HepG2 (cell line): ENCODE data around the gene HBEGF. TPM values are rescaled to one million over a fixed set of nuclear protein-coding genes. Genes with fewer than 3 reads are reported as not detected.

ENCODE experiments used
- AKNA ChIP-seq: sonication (generic); formaldehyde crosslinking; IDR thresholded peaks from 2 replicates; pipeline ENCODE4 v1.4.0; 2020; ENCODE audit warnings: missing genetic modification reagents, borderline replicate concordance
- ARNT2 ChIP-seq: sonication (generic); formaldehyde crosslinking; IDR thresholded peaks from 2 replicates; pipeline ENCODE4 v1.8.0; 2022; ENCODE audit warnings: mild to moderate bottlenecking, low read depth, missing genetic modification reagents, moderate library complexity
- ATF7 ChIP-seq, 2 experiments: fragments of 450-650 bp in 1 of 2; sonication (generic) in 1 of 2; formaldehyde crosslinking in 1 of 2; IDR thresholded peaks; 2 replicates each; pipeline versions ENCODE4 v1.4.0 to v1.6.1; 2016 to 2020; ENCODE audit warnings: antibody characterized with exemption in 1 of 2, mild to moderate bottlenecking in 1 of 2, missing genetic modification reagents in 1 of 2
- HNF4G ChIP-seq, 2 experiments: sonication (generic) in 1 of 2; formaldehyde crosslinking in 1 of 2; IDR thresholded peaks; 2 replicates each; pipeline versions ENCODE4 v1.4.0 to v1.6.1; 2011 to 2020; ENCODE audit warnings: borderline replicate concordance in 2 of 2, low read depth in 2 of 2, mild to moderate bottlenecking in 2 of 2, low read length in 1 of 2, missing genetic modification reagents in 1 of 2, moderate library complexity in 1 of 2
- KDM2A ChIP-seq: sonication (generic); formaldehyde crosslinking; IDR thresholded peaks from 2 replicates; pipeline ENCODE4 v1.4.0; 2020; ENCODE audit warnings: low read depth, missing genetic modification reagents, borderline replicate concordance
- PPARG ChIP-seq: conservative IDR thresholded peaks from 2 replicates; pipeline ENCODE4 v1.6.1; 2016; ENCODE audit warnings: missing biosample characterization, missing genetic modification reagents
- STAG1 ChIP-seq: sonication (generic); formaldehyde crosslinking; IDR thresholded peaks from 2 replicates; pipeline ENCODE4 v1.4.0; 2020; ENCODE audit warnings: missing genetic modification reagents
- TCF7 ChIP-seq: sonication (generic); IDR thresholded peaks from 2 replicates; pipeline ENCODE4 v1.6.1; 2016; ENCODE audit warnings: antibody characterized with exemption, low read depth
- ZFP82 ChIP-seq: sonication (generic); formaldehyde crosslinking; IDR thresholded peaks from 2 replicates; pipeline ENCODE4 v1.5.1; 2020; ENCODE audit warnings: mild to moderate bottlenecking, missing genetic modification reagents, borderline replicate concordance
- ZNF30 ChIP-seq: sonication (generic); formaldehyde crosslinking; IDR thresholded peaks from 2 replicates; pipeline ENCODE4 v1.5.0; 2020; ENCODE audit warnings: mild to moderate bottlenecking, missing genetic modification reagents
- ZNF367 ChIP-seq: sonication (generic); formaldehyde crosslinking; IDR thresholded peaks from 2 replicates; pipeline ENCODE4 v1.4.0; 2020; ENCODE audit warnings: missing genetic modification reagents, borderline replicate concordance
- ZNF577 ChIP-seq: sonication (generic); formaldehyde crosslinking; IDR thresholded peaks from 2 replicates; pipeline ENCODE4 v1.4.0; 2020; ENCODE audit warnings: mild to moderate bottlenecking, low read depth, missing genetic modification reagents, borderline replicate concordance
- polyA plus RNA-seq, 8 experiments: library from polyadenylated mRNA; depleted of rRNA in 3 of 8; stranded (reverse) in 7 of 8; unstranded in 1 of 8; fragments of >200 nt; fragmentation: Illumina TruSeq in 4 of 8; extraction: Trizol in 4 of 8; gene quantifications; 2 replicates each; pipeline versions ENCODE4 v1.2.1 to v1.2.3, GENCODE V29; 2011 to 2016; ENCODE audit warnings: low read depth in 4 of 8, missing spikeins in 1 of 8, mixed read lengths in 1 of 8; ENCODE audit not compliant: insufficient read depth in 1 of 8
- total RNA-seq, 5 experiments: library from RNA; depleted of rRNA; stranded (reverse); fragments of >200 nt; fragmentation: Illumina TruSeq; extraction: Trizol; gene quantifications; 2 replicates each; pipeline ENCODE4 v1.2.3, GENCODE V29; 2016; ENCODE audit warnings: low read depth in 1 of 5
- TF ChIP-seq, protein P1 (sequence below): sonication (generic); formaldehyde crosslinking; IDR thresholded peaks from 2 replicates; pipeline ENCODE4 v1.5.1; 2020; ENCODE audit warnings: mild to moderate bottlenecking, missing genetic modification reagents, moderate library complexity
- TF ChIP-seq, protein P2 (sequence below): sonication (generic); formaldehyde crosslinking; IDR thresholded peaks from 2 replicates; pipeline ENCODE4 v1.9.0; 2021; ENCODE audit warnings: missing genetic modification reagents, mild to moderate bottlenecking, borderline replicate concordance
- TF ChIP-seq, protein P3 (sequence below): sonication (generic); formaldehyde crosslinking; IDR thresholded peaks from 2 replicates; pipeline ENCODE4 v1.8.0; 2022; ENCODE audit warnings: missing genetic modification reagents, mild to moderate bottlenecking, inconsistent platforms, borderline replicate concordance

HBEGF gene
- total and polyA plus RNA-seq, 2 of the 13 experiments (the other 11 are each of a cell fraction or from before 2014, with no cell fraction given): 1.7 to 5.0 TPM

DNA sequence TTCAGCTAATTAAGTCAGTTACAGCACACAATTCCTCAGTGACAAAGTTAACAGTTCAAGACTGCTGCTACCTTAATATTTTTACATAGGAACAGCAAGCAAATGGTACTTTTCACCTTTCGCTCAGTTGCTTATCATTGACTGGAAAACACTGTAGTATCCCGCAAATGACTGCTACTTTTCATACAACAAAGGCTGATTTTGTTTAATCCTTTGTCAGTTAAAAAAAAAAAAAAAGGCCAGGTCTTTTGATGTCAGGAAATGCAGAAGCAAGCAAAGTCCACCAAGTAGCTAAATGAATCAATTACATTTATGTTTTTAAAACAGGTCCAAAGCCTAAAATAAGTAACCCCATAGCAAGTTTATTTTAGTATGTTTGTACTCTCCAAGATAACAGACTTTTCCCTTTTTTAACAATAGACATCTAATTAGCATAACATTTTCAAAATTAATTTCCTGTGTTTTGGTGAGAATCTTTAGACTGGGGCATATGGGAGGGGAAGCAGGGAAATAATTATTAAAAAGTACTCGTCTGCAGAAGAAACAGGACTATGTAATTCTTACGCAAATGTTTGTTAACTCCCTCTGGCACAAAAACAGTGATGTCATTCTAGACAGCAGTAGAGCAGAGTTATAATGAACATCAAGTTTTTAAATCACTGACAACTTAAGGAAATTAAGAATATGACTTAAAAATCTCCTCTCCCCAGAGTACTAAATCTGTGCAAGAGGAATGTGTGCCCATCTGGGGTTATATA, 53.1 kb downstream of the HBEGF start (continued):
- TF ChIP-seq ZNF367 (CRISPR knock-in tag) (no peak), ZNF577 (CRISPR knock-in tag) (no peak), ARNT2 (CRISPR knock-in tag) (no peak), ZFP82 (CRISPR knock-in tag) (no peak; the same call in 1 of the 2 replicates), ZNF30 (no peak), TCF7 (peak; percentile 83), PPARG (CRISPR knock-in tag) (peak; percentile 97), STAG1 (no peak), AKNA (CRISPR knock-in tag) (no peak), HNF4G (IDR thresholded peaks at IDR 0.05; ENCODE audit: borderline replicate concordance, low read depth, low read length) (0 out of 2 replicates have a peak, but pooled peaks have one; percentile 12), HNF4G (CRISPR knock-in tag; IDR thresholded peaks at IDR 0.05; ENCODE audit: borderline replicate concordance, low read depth) (no peak), ATF7 (IDR thresholded peaks at IDR 0.05) (peak; percentile 88), ATF7 (CRISPR knock-in tag; IDR thresholded peaks at IDR 0.05) (no peak), KDM2A (CRISPR knock-in tag) (no peak)
- TF ChIP-seq, protein P1, sequence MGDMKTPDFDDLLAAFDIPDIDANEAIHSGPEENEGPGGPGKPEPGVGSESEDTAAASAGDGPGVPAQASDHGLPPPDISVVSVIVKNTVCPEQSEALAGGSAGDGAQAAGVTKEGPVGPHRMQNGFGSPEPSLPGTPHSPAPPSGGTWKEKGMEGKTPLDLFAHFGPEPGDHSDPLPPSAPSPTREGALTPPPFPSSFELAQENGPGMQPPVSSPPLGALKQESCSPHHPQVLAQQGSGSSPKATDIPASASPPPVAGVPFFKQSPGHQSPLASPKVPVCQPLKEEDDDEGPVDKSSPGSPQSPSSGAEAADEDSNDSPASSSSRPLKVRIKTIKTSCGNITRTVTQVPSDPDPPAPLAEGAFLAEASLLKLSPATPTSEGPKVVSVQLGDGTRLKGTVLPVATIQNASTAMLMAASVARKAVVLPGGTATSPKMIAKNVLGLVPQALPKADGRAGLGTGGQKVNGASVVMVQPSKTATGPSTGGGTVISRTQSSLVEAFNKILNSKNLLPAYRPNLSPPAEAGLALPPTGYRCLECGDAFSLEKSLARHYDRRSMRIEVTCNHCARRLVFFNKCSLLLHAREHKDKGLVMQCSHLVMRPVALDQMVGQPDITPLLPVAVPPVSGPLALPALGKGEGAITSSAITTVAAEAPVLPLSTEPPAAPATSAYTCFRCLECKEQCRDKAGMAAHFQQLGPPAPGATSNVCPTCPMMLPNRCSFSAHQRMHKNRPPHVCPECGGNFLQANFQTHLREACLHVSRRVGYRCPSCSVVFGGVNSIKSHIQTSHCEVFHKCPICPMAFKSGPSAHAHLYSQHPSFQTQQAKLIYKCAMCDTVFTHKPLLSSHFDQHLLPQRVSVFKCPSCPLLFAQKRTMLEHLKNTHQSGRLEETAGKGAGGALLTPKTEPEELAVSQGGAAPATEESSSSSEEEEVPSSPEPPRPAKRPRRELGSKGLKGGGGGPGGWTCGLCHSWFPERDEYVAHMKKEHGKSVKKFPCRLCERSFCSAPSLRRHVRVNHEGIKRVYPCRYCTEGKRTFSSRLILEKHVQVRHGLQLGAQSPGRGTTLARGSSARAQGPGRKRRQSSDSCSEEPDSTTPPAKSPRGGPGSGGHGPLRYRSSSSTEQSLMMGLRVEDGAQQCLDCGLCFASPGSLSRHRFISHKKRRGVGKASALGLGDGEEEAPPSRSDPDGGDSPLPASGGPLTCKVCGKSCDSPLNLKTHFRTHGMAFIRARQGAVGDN (CRISPR knock-in tag): no peak
- TF ChIP-seq, protein P2, sequence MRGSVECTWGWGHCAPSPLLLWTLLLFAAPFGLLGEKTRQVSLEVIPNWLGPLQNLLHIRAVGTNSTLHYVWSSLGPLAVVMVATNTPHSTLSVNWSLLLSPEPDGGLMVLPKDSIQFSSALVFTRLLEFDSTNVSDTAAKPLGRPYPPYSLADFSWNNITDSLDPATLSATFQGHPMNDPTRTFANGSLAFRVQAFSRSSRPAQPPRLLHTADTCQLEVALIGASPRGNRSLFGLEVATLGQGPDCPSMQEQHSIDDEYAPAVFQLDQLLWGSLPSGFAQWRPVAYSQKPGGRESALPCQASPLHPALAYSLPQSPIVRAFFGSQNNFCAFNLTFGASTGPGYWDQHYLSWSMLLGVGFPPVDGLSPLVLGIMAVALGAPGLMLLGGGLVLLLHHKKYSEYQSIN: no peak
- TF ChIP-seq, protein P3, sequence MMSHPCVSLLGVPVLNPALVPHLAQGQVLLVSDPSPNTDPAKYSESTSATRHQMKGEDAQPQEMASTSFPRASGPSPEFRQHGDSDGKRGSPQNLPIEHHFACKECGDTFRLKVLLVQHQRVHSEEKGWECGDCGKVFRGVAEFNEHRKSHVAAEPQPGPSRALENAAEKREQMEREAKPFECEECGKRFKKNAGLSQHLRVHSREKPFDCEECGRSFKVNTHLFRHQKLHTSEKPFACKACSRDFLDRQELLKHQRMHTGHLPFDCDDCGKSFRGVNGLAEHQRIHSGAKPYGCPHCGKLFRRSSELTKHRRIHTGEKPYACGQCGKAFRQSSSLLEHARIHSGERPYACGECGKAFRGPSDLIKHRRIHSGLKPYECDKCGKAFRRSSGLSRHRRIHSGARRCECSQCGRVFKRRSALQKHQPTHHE (CRISPR knock-in tag): no peak
